ENCODE results near the gene PFDN5. TPM values are rescaled to one million over a fixed set of nuclear protein-coding genes. Genes with fewer than 3 reads are reported as not detected.

The PFDN5 gene
- total and polyA plus RNA-seq, 9 of the 15 experiments (the other 6 are each of a cell fraction or from before 2014, with no cell fraction given) = 361 to 1,636 (median 742) TPM

- TF ChIP-seq ZBTB40 (IDR thresholded peaks at IDR 0.05) (peak; percentile 48; the same call in 1 of the 2 replicates), ZBTB40 (CRISPR knock-in tag; IDR thresholded peaks at IDR 0.05) (no peak), E2F8 (IDR thresholded peaks at IDR 0.05; ENCODE audit: low read depth, partially characterized antibody) (no peak), DEAF1 (CRISPR knock-in tag; IDR thresholded peaks at IDR 0.05) (peak; percentile 86), HNRNPL (IDR thresholded peaks at IDR 0.05; ENCODE audit: low read depth, low read length) (peak; percentile 74), KLF16 (IDR thresholded peaks at IDR 0.05) (0 out of 2 replicates have a peak, but pooled peaks have one; percentile 14), FOXP4 (CRISPR knock-in tag; IDR thresholded peaks at IDR 0.05; ENCODE audit: borderline replicate concordance) (no peak), CREB1 (IDR thresholded peaks at IDR 0.05) (no peak), CREB1 (CRISPR knock-in tag; IDR thresholded peaks at IDR 0.05) (0 out of 2 replicates have a peak, but pooled peaks have one; percentile 27), BRD9 (IDR thresholded peaks at IDR 0.05; ENCODE audit: low read depth, partially characterized antibody) (peak; percentile 73), SMAD4 (CRISPR knock-in tag; conservative IDR thresholded peaks at IDR 0.05) (peak; percentile 39; the same call in 1 of the 2 replicates), CBX1 (IDR thresholded peaks at IDR 0.05; ENCODE audit: low read depth) (no peak)
These were observed 49.6 kb downstream of the PFDN5 start (continued) for GRCh38 chr12:53344824-53345485.

All from K562 (cell line).